ENCODE results near the gene PLEKHG3.

The PLEKHG3 gene

GRCh38 chr14:64717870-64718269 is 13.6 kb downstream of the PLEKHG3 start:
- peaks cover 37% of the 10 kb centered on the region for H3K36me3 Mint-ChIP-seq (ENCODE audit: low read depth)
- peak overlapping the region; percentile 32 to 63 (median 55) for H3K4me3 Mint-ChIP-seq
- H3K27me3 Mint-ChIP-seq (ENCODE audit: low read depth), result peaks cover 5% of the 10 kb centered on the region
- TF ChIP-seq CTCF (IDR thresholded peaks at IDR 0.05; ENCODE audit: unreplicated experiment in 3 of 3), result no peak
- H3K9me3 Mint-ChIP-seq, result peaks cover 17% of the 10 kb centered on the region
- H3K4me1 Mint-ChIP-seq, result peaks cover 69% of the 10 kb centered on the region
- H3K27ac Mint-ChIP-seq, result peak overlapping the region; percentile 85 to 96 (median 96)

GRCh38 chr14:64718762-64719161 is 14.5 kb downstream of the PLEKHG3 start:
- H3K27ac Mint-ChIP-seq, result peak overlapping the region; percentile 55 to 96 (median 68)
- no peak for TF ChIP-seq CTCF (IDR thresholded peaks at IDR 0.05; ENCODE audit: unreplicated experiment in 3 of 3)
- peak overlapping the region in 1 of 3 experiments; percentile 10 for H3K4me3 Mint-ChIP-seq
- peaks cover 5% of the 10 kb centered on the region for H3K27me3 Mint-ChIP-seq (ENCODE audit: low read depth)
- H3K4me1 Mint-ChIP-seq, result peaks cover 73% of the 10 kb centered on the region
- peaks cover 28% of the 10 kb centered on the region for H3K36me3 Mint-ChIP-seq (ENCODE audit: low read depth)
- peaks cover 8% of the 10 kb centered on the region for H3K9me3 Mint-ChIP-seq

DNA sequence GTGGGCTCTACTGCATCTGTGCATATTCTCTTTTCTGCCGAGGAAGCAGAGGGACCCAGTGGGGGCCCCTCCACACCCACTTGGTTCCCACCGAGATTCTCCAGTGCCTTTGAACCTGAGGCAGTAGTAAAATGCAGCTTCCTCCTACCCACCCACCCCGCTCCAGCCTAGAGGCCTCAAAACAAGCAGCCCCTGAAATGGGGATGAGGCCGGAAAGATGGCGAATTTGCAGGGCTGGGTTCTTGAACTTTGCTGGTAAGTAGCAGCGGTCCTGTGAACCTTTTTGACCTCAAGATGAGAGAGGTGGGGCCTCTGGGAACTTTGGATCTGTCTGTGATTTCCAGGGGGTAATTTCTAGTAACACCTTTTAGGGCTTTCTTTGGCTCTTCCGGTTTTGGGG is 15.4 kb downstream of the PLEKHG3 start:
- Mint-ChIP-seq H3K36me3 (ENCODE audit: low read depth) (peaks cover 19% of the 10 kb centered on the region), H3K9me3 (peaks cover 1% of the 10 kb centered on the region), H3K4me3 (no peak overlapping the region), H3K27ac (peak overlapping the region; percentile 67 to 89 (median 68)), H3K27me3 (ENCODE audit: low read depth) (peaks cover 5% of the 10 kb centered on the region), H3K4me1 (peaks cover 82% of the 10 kb centered on the region)
- TF ChIP-seq CTCF (IDR thresholded peaks at IDR 0.05; ENCODE audit: unreplicated experiment in 3 of 3), result no peak

GRCh38 chr14:64720131-64720576 is 15.9 kb downstream of the PLEKHG3 start:
- peaks cover 5% of the 10 kb centered on the region for H3K27me3 Mint-ChIP-seq (ENCODE audit: low read depth)
- no peak overlapping the region for H3K4me3 Mint-ChIP-seq
- H3K36me3 Mint-ChIP-seq (ENCODE audit: low read depth), result peaks cover 17% of the 10 kb centered on the region

GRCh38 chr14:64721391-64721791 is 17.2 kb downstream of the PLEKHG3 start:
- Mint-ChIP-seq H3K9me3 (no peaks in the 10 kb centered on the region), H3K4me1 (peaks cover 79% of the 10 kb centered on the region), H3K36me3 (ENCODE audit: low read depth) (peaks cover 13% of the 10 kb centered on the region), H3K27ac (peak overlapping the region; percentile 35 to 71 (median 67)), H3K4me3 (no peak overlapping the region), H3K27me3 (ENCODE audit: low read depth) (peaks cover 5% of the 10 kb centered on the region)
- TF ChIP-seq CTCF (IDR thresholded peaks at IDR 0.05; ENCODE audit: unreplicated experiment in 3 of 3), result no peak

More at GRCh38 chr14:64720131-64720576, 15.9 kb downstream of the PLEKHG3 start:
- no peak for TF ChIP-seq CTCF (IDR thresholded peaks at IDR 0.05; ENCODE audit: unreplicated experiment in 3 of 3)
- Mint-ChIP-seq H3K9me3 (no peaks in the 10 kb centered on the region), H3K4me1 (peaks cover 84% of the 10 kb centered on the region), H3K27ac (peak overlapping the region; percentile 67 to 89 (median 68))

DNA sequence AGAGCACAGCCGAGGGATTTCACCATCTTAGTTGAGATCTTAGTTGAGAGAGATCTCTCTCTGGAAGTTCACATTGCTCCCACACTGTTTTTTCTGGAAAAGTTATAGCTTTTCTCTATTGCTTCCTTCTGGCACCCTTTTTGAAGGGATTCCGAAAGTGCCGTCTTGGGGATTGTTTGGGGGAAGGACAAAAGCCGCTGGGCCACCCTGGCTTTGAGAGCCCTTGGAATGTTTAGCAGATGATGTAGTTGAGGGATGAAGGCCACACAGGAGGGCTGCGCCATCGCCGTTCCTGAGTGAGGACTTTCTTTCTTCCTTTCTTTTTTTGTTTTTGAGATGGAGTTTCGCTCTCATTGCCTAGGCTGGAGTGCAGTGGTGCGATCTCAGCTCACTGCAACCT is 17.7 kb downstream of the PLEKHG3 start:
- H3K27ac Mint-ChIP-seq, result peak overlapping the region; percentile 57 to 79 (median 67)
- no peaks in the 10 kb centered on the region for H3K9me3 Mint-ChIP-seq
- TF ChIP-seq CTCF (IDR thresholded peaks at IDR 0.05; ENCODE audit: unreplicated experiment in 3 of 3), result no peak
- peaks cover 13% of the 10 kb centered on the region for H3K36me3 Mint-ChIP-seq (ENCODE audit: low read depth)
- H3K4me1 Mint-ChIP-seq, result peaks cover 74% of the 10 kb centered on the region
- peaks cover 5% of the 10 kb centered on the region for H3K27me3 Mint-ChIP-seq (ENCODE audit: low read depth)
- H3K4me3 Mint-ChIP-seq, result no peak overlapping the region

All from nephron (organoid).